OCI-LY7 (cell line): ENCODE results near the gene PIBF1. TPM values are rescaled to one million over a fixed set of nuclear protein-coding genes. Genes with fewer than 3 reads are reported as not detected.

Experiments used
- BruUV-seq: library from RNA; stranded (reverse); fragments of 400-500 nt; replicated peaks from 2 replicates; lab custom pipeline; 2021; lab: Mats Ljungman, UMichigan
- CTCF ChIA-PET: fragments of 300-600 bp; sonication (Branson Sonifier 250); formaldehyde crosslinking; loops from one replicate; lab custom pipeline; 2022; ENCODE audit warnings: antibody characterized with exemption; ENCODE audit not compliant: unreplicated experiment; lab: Charles Lee
- POLR2A ChIA-PET: fragments of 300-600 bp; sonication (Branson Sonifier 250); formaldehyde crosslinking; loops from one replicate; lab custom pipeline; 2022; ENCODE audit warnings: antibody characterized with exemption; lab: Charles Lee
- DNase-seq: peaks from one replicate; pipeline ENCODE4 v3.0.0-alpha.2; 2015; ENCODE audit warnings: low spot score
- H2AFZ ChIP-seq: fragments of 200-600 bp; sonication (generic), shearing (Covaris generic); 2 replicates; pipeline ENCODE4 v1.6.1; 2014; ENCODE audit warnings: mild to moderate bottlenecking, antibody characterized with exemption, low read length, moderate library complexity
- H3K27ac ChIP-seq: fragments of 200-600 bp; sonication (generic); 2 replicates; pipeline ENCODE4 v1.5.1; 2014; ENCODE audit warnings: mixed run types, low read depth, mild to moderate bottlenecking, moderate library complexity, low read length, inconsistent platforms; ENCODE audit not compliant: poor library complexity, severe bottlenecking
- H3K36me3 ChIP-seq: fragments of 200-600 bp; sonication (generic); 2 replicates; pipeline ENCODE4 v1.6.1; 2014; ENCODE audit warnings: mild to moderate bottlenecking, antibody characterized with exemption, low read length, moderate library complexity, mixed read lengths; ENCODE audit not compliant: insufficient read depth
- H3K4me1 ChIP-seq: fragments of 200-600 bp; sonication (generic); 2 replicates; pipeline ENCODE4 v1.5.1; 2014; ENCODE audit warnings: mild to moderate bottlenecking, low read length; ENCODE audit not compliant: insufficient read depth, poor library complexity, severe bottlenecking
- H3K4me2 ChIP-seq: fragments of 200-600 bp; sonication (generic); 2 replicates; pipeline ENCODE4 v1.6.1; 2014; ENCODE audit warnings: mild to moderate bottlenecking, low read length
- H3K4me3 ChIP-seq: fragments of 200-600 bp; sonication (generic); 2 replicates; pipeline ENCODE4 v1.5.1; 2014; ENCODE audit warnings: mild to moderate bottlenecking, low read depth, low read length; ENCODE audit not compliant: poor library complexity, severe bottlenecking
- H3K79me2 ChIP-seq: fragments of 200-600 bp; sonication (generic); 2 replicates; pipeline ENCODE4 v1.6.1; 2016; ENCODE audit warnings: low read depth, mild to moderate bottlenecking, low read length, moderate library complexity, mixed read lengths; ENCODE audit not compliant: insufficient read depth
- H3K9me2 ChIP-seq: fragments of 200-600 bp; sonication (generic); 2 replicates; pipeline ENCODE4 v1.6.1; 2016; ENCODE audit warnings: mild to moderate bottlenecking, low read length, mixed read lengths; ENCODE audit not compliant: insufficient read depth
- H3K9me3 ChIP-seq: fragments of 200-600 bp; sonication (generic); 2 replicates; pipeline ENCODE4 v1.6.1; 2014; ENCODE audit warnings: mild to moderate bottlenecking, mixed run types, low read length, mixed read lengths
- H4K20me1 ChIP-seq: fragments of 200-600 bp; sonication (generic); 2 replicates; pipeline ENCODE4 v1.6.1; 2014; ENCODE audit warnings: mild to moderate bottlenecking, antibody characterized with exemption, low read length, moderate library complexity, mixed read lengths; ENCODE audit not compliant: insufficient read depth
- CTCF ChIP-seq: fragments of 200-600 bp; sonication (generic); conservative IDR thresholded peaks from 2 replicates; pipeline ENCODE4 v1.5.1; 2014; ENCODE audit warnings: mild to moderate bottlenecking, antibody characterized with exemption, low read length, moderate library complexity, mixed read lengths
- EZH2phosphoT487 ChIP-seq: fragments of 200-600 bp; sonication (generic); IDR thresholded peaks from 2 replicates; pipeline ENCODE4 v1.6.1; 2018; ENCODE audit warnings: low read depth, borderline replicate concordance, mild to moderate bottlenecking, mixed run types, antibody characterized with exemption, low read length, moderate library complexity, mixed read lengths
- intact Hi-C: fragments of 100-400 bp; cut with micrococcal nuclease; formaldehyde crosslinking; loops from one replicate; pipeline ENCODE4 v1.10.0; 2022; ENCODE audit not compliant: unreplicated experiment
- total RNA-seq, 2 experiments: library from RNA; depleted of rRNA in 1 of 2; stranded (reverse); fragments of >200 nt in 1 of 2; shearing (Covaris generic) in 1 of 2; gene quantifications; 2 replicates each; pipeline ENCODE4 v1.2.3, GENCODE V29; 2014 to 2022

Gene PIBF1
- total RNA-seq, 2 experiments from 2014 or later = 23.2 to 33.7 TPM

DNA sequence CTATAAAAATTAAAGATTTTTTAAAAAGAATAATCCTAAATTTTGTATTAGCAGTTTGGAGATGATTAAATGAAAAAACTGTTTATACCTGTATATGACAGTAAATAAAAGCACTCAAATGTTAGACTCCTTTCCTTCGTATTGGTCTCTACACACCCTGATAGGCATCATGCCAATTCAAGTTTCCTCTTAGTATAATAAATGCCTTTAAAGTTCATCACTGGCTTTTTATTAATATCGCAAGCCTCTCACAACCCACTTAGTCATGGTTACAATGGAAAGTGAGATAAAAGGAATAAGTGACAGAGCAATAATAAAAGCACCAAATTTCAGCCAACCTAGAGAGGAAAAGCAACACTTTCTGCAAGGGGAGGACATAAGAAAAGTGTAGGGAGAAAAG lies 102.2 kb downstream of the PIBF1 start:
- TF ChIP-seq EZH2phosphoT487 = no peak
- TF ChIP-seq CTCF = no peak
- Histone ChIP-seq H3K9me2 (no peaks in the 10 kb centered on the region), H3K27ac (no peak overlapping the region), H3K9me3 (no peaks in the 10 kb centered on the region), H3K79me2 (no peaks in the 10 kb centered on the region), H3K4me2 (no peak overlapping the region), H2AFZ (no peak overlapping the region), H3K36me3 (peaks cover 11% of the 10 kb centered on the region), H3K4me3 (no peak overlapping the region), H3K4me1 (no peaks in the 10 kb centered on the region), H4K20me1 (no peaks in the 10 kb centered on the region)
- BruUV-seq = no TSS peak
- DNase-seq = no peak
- intact Hi-C loops = no loop called here
- ChIA-PET POLR2A (interaction anchor here (0.9 kb wide), 1 partner anchor 1403 kb away, joined by 3 read pairs; no protein-coding TSS in a partner anchor), CTCF (no interaction called here)

DNA sequence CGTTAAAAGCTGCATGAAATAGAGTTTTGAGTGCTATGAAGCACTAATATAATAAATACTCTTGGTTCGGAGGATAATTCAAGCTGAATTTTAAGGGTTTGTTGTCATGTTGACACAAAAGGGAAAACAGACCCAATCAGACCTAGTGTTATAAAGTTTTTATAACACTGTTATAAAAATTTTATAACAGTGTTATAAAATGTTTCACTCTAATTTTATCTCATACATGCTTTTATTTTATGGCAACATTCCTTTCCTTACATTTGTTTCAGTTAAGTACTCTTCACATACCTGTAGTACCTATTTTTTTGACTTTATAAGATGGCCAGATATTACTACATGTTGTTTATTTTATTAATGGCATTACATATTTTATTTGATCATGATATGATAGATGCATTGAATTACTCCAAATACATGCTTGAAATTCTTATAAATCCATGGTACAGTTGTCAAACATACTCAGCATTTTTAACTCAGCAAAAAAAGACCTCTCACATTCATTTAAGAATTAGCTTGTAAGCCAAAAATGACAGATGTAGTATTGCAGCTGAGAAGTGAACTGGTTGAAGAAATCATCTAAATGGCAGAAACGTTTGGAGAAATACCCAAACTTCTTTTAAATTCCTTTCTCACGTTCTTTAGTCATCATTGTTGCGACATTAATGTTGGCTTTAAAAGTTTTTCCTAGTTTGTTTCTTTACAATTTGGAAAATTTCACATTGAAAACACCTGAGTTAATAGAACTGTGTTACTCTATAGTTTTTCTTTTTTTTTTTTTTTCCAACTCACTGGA lies 104.5 kb downstream of the PIBF1 start:
- CTCF ChIA-PET = no interaction called here

More for the DNA sequence above, 104.5 kb downstream of the PIBF1 start:
- Histone ChIP-seq H3K79me2 (no peaks in the 10 kb centered on the region), H3K36me3 (no peaks in the 10 kb centered on the region; the same call in none of the 2 replicates), H2AFZ (no peak overlapping the region), H4K20me1 (no peaks in the 10 kb centered on the region), H3K4me2 (no peak overlapping the region), H3K9me3 (no peaks in the 10 kb centered on the region), H3K27ac (no peak overlapping the region), H3K9me2 (no peaks in the 10 kb centered on the region), H3K4me3 (no peak overlapping the region), H3K4me1 (no peaks in the 10 kb centered on the region)
- no TSS peak for BruUV-seq
- TF ChIP-seq EZH2phosphoT487 = no peak
- TF ChIP-seq CTCF = no peak
- DNase-seq = no peak
- POLR2A ChIA-PET = interaction anchor here (1.6 kb wide), 1 partner anchor 16 kb away, joined by 5 read pairs; no protein-coding TSS in a partner anchor
- intact Hi-C loops = no loop called here
